A549 (cell line): ENCODE results near the gene SLC26A8. TPM values are rescaled to one million over a fixed set of nuclear protein-coding genes. Genes with fewer than 3 reads are reported as not detected.
"Not testable (repeated sequence)": the region's sequence is repeated elsewhere in the genome, so short reads cannot be mapped to it uniquely, and the experiment has no call there.

ENCODE experiments used
- ATAC-seq, 2 experiments: fragments of 200-7000 bp in 1 of 2; fragments of >200 bp in 1 of 2; cut with Nextera tagmentation in 1 of 2; cut with Tn5 transposase in 1 of 2; 3 replicates each; pipeline versions ENCODE4 v1.8.0 to v1.9.1; 2018 to 2020; ENCODE audit warnings: mild to moderate bottlenecking in 1 of 2, moderate library complexity in 1 of 2
- CTCF ChIA-PET: fragments of 300-600 bp; sonication (Branson Sonifier 250); formaldehyde crosslinking; extraction: SDS; loops from one replicate; lab custom pipeline; 2021; ENCODE audit warnings: antibody characterized with exemption, inconsistent platforms; lab: Yijun Ruan, JAX
- POLR2A ChIA-PET: fragments of 350-600 bp; formaldehyde crosslinking; extraction: SDS; loops from one replicate; lab custom pipeline; 2021; ENCODE audit warnings: antibody characterized with exemption, inconsistent platforms; lab: Yijun Ruan, JAX
- DNase-seq, 2 experiments: peaks; one replicate each; pipeline versions ENCODE4 v3.0.0 to v3.0.0-alpha.2; 2011 to 2016; ENCODE audit warnings: low read depth in 1 of 2, low spot score in 1 of 2
- FAIRE-seq: peaks from 2 replicates; lab custom pipeline; 2011; peaks lifted over from hg19 to GRCh38; lab: Jason Lieb, UNC
- H3K27ac ChIP-seq, 2 experiments: fragments of >200 bp; sonication (Bioruptor Twin); formaldehyde crosslinking; 3 replicates each; pipeline ENCODE4 v1.5.1; 2016 to 2017
- H3K4me1 ChIP-seq: fragments of >200 bp; sonication (Bioruptor Twin); formaldehyde crosslinking; 3 replicates; pipeline ENCODE4 v1.6.1; 2016
- H3K4me2 ChIP-seq: fragments of >200 bp; sonication (Bioruptor Twin); formaldehyde crosslinking; 3 replicates; pipeline ENCODE4 v1.6.1; 2016
- H3K4me3 ChIP-seq: fragments of >200 bp; sonication (Bioruptor Twin); formaldehyde crosslinking; 3 replicates; pipeline ENCODE4 v1.5.1; 2016
- H3K9me3 ChIP-seq: fragments of >200 bp; sonication (Bioruptor Twin); formaldehyde crosslinking; 3 replicates; pipeline ENCODE4 v1.6.1; 2016
- BHLHE40 ChIP-seq: IDR thresholded peaks from 2 replicates; pipeline ENCODE4 v1.6.1; 2012; ENCODE audit warnings: low read depth, low read length, inconsistent platforms
- CHD4 ChIP-seq: fragments of 200-600 bp; sonication (generic); IDR thresholded peaks from 2 replicates; pipeline ENCODE4 v1.6.1; 2016; ENCODE audit warnings: antibody characterized with exemption, mild to moderate bottlenecking, borderline replicate concordance
- CTCF ChIP-seq: fragments of >200 bp; sonication (Bioruptor Twin); formaldehyde crosslinking; IDR thresholded peaks from 3 replicates; pipeline ENCODE4 v1.5.1; 2016
- ESRRA ChIP-seq: fragments of 150-350 bp; IDR thresholded peaks from 2 replicates; pipeline ENCODE4 v1.6.1; 2014; ENCODE audit warnings: mild to moderate bottlenecking, low read length, borderline replicate concordance
- FOSL2 ChIP-seq, 2 experiments: fragments of 450-650 bp in 1 of 2; fragments of >200 bp in 1 of 2; sonication (Bioruptor Twin) in 1 of 2; formaldehyde crosslinking; IDR thresholded peaks; 2 replicates each; pipeline versions ENCODE4 v1.5.0 to v1.6.1; 2016 to 2020; ENCODE audit warnings: mild to moderate bottlenecking in 1 of 2, moderate library complexity in 1 of 2
- FOXS1 ChIP-seq: fragments of 250-450 bp; sonication (Bioruptor Pico); IDR thresholded peaks from 2 replicates; pipeline ENCODE4 v1.5.0; 2020; ENCODE audit warnings: mild to moderate bottlenecking, moderate library complexity
- GATA3 ChIP-seq: IDR thresholded peaks from 2 replicates; pipeline ENCODE4 v1.6.1; 2012; ENCODE audit warnings: borderline replicate concordance
- HEYL ChIP-seq: fragments of 250-450 bp; sonication (Bioruptor Pico); IDR thresholded peaks from 2 replicates; pipeline ENCODE4 v1.8.0; 2021; ENCODE audit warnings: mild to moderate bottlenecking, moderate library complexity
- HOXB13 ChIP-seq: fragments of 250-450 bp; sonication (Bioruptor Pico); IDR thresholded peaks from 2 replicates; pipeline ENCODE4 v1.5.0; 2020; ENCODE audit warnings: low read depth, mild to moderate bottlenecking, moderate library complexity
- KDM1A ChIP-seq: fragments of 200-600 bp; sonication (generic); IDR thresholded peaks from 2 replicates; pipeline ENCODE4 v1.6.1; 2016; ENCODE audit warnings: low read depth, mild to moderate bottlenecking
- MAZ ChIP-seq: fragments of 150-350 bp; IDR thresholded peaks from 2 replicates; pipeline ENCODE4 v1.6.1; 2014; ENCODE audit warnings: antibody characterized with exemption, low read depth, low read length, borderline replicate concordance
- NPAS2 ChIP-seq: fragments of 250-450 bp; sonication (Bioruptor Pico); IDR thresholded peaks from 2 replicates; pipeline ENCODE4 v1.8.0; 2022; ENCODE audit warnings: mild to moderate bottlenecking, moderate library complexity, borderline replicate concordance
- RARB ChIP-seq: fragments of 250-450 bp; sonication (Bioruptor Pico); IDR thresholded peaks from 2 replicates; pipeline ENCODE4 v1.8.0; 2021; ENCODE audit warnings: mild to moderate bottlenecking, moderate library complexity
- RFX5 ChIP-seq: fragments of 450-650 bp; IDR thresholded peaks from 2 replicates; pipeline ENCODE4 v1.7.1; 2014; ENCODE audit warnings: antibody characterized with exemption, mild to moderate bottlenecking, moderate library complexity
- RNF2 ChIP-seq: fragments of 200-600 bp; sonication (generic); IDR thresholded peaks from 2 replicates; pipeline ENCODE4 v1.6.1; 2016; ENCODE audit warnings: low read depth, mild to moderate bottlenecking, antibody characterized with exemption, moderate library complexity, borderline replicate concordance
- SMC3 ChIP-seq: fragments of >200 bp; sonication (Bioruptor Twin); formaldehyde crosslinking; IDR thresholded peaks from 3 replicates; pipeline ENCODE4 v1.6.1; 2018; ENCODE audit warnings: inconsistent platforms
- SREBF2 ChIP-seq: fragments of 450-650 bp; IDR thresholded peaks from 2 replicates; pipeline ENCODE4 v1.6.1; 2014; ENCODE audit warnings: mild to moderate bottlenecking, moderate library complexity
- TFCP2L1 ChIP-seq: fragments of 250-450 bp; sonication (Bioruptor Pico); IDR thresholded peaks from 2 replicates; pipeline ENCODE4 v1.5.0; 2021; ENCODE audit warnings: mild to moderate bottlenecking
- TP53 ChIP-seq: fragments of 250-450 bp; sonication (Bioruptor Pico); IDR thresholded peaks from 2 replicates; pipeline ENCODE4 v1.5.0; 2021; ENCODE audit warnings: mild to moderate bottlenecking, moderate library complexity
- ZC3H11A ChIP-seq: fragments of 450-650 bp; IDR thresholded peaks from 2 replicates; pipeline ENCODE4 v1.6.1; 2014; ENCODE audit warnings: antibody characterized with exemption, mild to moderate bottlenecking
- WGBS: methylation state at CpG from one replicate; pipeline ENCODE4 v1.1.6; 2017; ENCODE audit errors: missing lambda C conversion rate; 5-methylcytosine and 5-hydroxymethylcytosine counted together
- polyA plus RNA-seq, 4 experiments: library from polyadenylated mRNA; depleted of rRNA in 3 of 4; stranded (reverse); fragments of >200 nt; fragmentation: RNase III in 1 of 4; extraction: RNeasy Plus Mini Kit Qiagen cat#74134 plus additional on column Dnase treatment in 1 of 4; gene quantifications; 2 replicates in 3 of 4; 3 replicates in 1 of 4; pipeline ENCODE4 v1.2.3, GENCODE V29; 2011 to 2017

Gene SLC26A8
- polyA plus RNA-seq, 2 of the 4 experiments (the other 2 are of a cell fraction) = not detected

GRCh38 chr6:35916056-35916455, 108.4 kb downstream of the SLC26A8 start:
- FAIRE-seq (no peak), ATAC-seq (no peak), DNase-seq (no peak)
- Histone ChIP-seq H3K4me1 (peaks cover 17% of the 10 kb centered on the region; the same call in 2 of the 3 replicates), H3K4me2 (no peak overlapping the region), H3K4me3 (no peak overlapping the region), H3K27ac (no peak overlapping the region), H3K9me3 (peaks cover 1% of the 10 kb centered on the region; the same call in 2 of the 3 replicates)
- ChIA-PET POLR2A (no interaction called here), CTCF (interaction anchor here (0.6 to 1.1 kb wide), 2 partner anchors 12 to 179 kb away, joined by 3 read pairs; no protein-coding TSS in a partner anchor)
- TF ChIP-seq ESRRA = no peak
- peak; percentile 55 for TF ChIP-seq ZC3H11A
- 96% methylated on average over 3 of the region's 3 CpGs for WGBS

- Histone ChIP-seq H3K4me1 (peaks cover 17% of the 10 kb centered on the region; the same call in 2 of the 3 replicates), H3K4me2 (no peak overlapping the region), H3K9me3 (peaks cover 12% of the 10 kb centered on the region), H3K4me3 (no peak overlapping the region), H3K27ac (no peak overlapping the region)
- FAIRE-seq = no peak
- 79% methylated on average over 6 of the region's 6 CpGs for WGBS
- no peak for TF ChIP-seq KDM1A
- no peak for TF ChIP-seq ZC3H11A
- no peak for TF ChIP-seq RARB
- TF ChIP-seq BHLHE40 = no peak
- no peak for TF ChIP-seq MAZ
- TF ChIP-seq FOXS1 = no peak
- no peak for TF ChIP-seq HEYL (CRISPR knock-in tag)
- TF ChIP-seq SREBF2 = no peak
- no peak for TF ChIP-seq CHD4
- no peak for TF ChIP-seq GATA3
- no peak for TF ChIP-seq TFCP2L1 (CRISPR knock-in tag)
- no peak for TF ChIP-seq CTCF
- TF ChIP-seq RNF2 = no peak
- TF ChIP-seq TP53 (CRISPR knock-in tag) = no peak
- no peak for TF ChIP-seq SMC3
- no peak for TF ChIP-seq NPAS2
- no peak for TF ChIP-seq FOSL2 (IDR thresholded peaks at IDR 0.05)
- no peak for TF ChIP-seq FOSL2 (CRISPR knock-in tag; IDR thresholded peaks at IDR 0.05)
- TF ChIP-seq ESRRA = no peak
- no peak for TF ChIP-seq HOXB13 (CRISPR knock-in tag)
- ChIA-PET CTCF (no interaction called here), POLR2A (no interaction called here)
- no peak for ATAC-seq
- no peak for DNase-seq
Observed at GRCh38 chr6:35914536-35914935, 109.9 kb downstream of the SLC26A8 start.

GRCh38 chr6:35911871-35912653, 112.4 kb downstream of the SLC26A8 start:
- DNase-seq (no peak), ATAC-seq (no peak), FAIRE-seq (no peak)
- no peak overlapping the region for H3K4me2 ChIP-seq
- H3K27ac ChIP-seq = no peak overlapping the region
- ChIA-PET CTCF (interaction anchor here (1.0 kb wide), 1 partner anchor 14 kb away, joined by 3 read pairs; no protein-coding TSS in a partner anchor), POLR2A (no interaction called here)
- no peaks in the 10 kb centered on the region for H3K4me1 ChIP-seq
- H3K4me3 ChIP-seq = no peak overlapping the region
- 92% methylated on average over 8 of the region's 8 CpGs for WGBS
- peaks cover 19% of the 10 kb centered on the region for H3K9me3 ChIP-seq
- TF ChIP-seq RFX5 = no peak

- ATAC-seq, H3K4me3 ChIP-seq, H3K4me2 ChIP-seq, H3K4me1 ChIP-seq, H3K27ac ChIP-seq, CTCF ChIA-PET, POLR2A ChIA-PET, DNase-seq, FAIRE-seq: not testable (repeated sequence)
- WGBS = 83% methylated on average over 2 of the region's 2 CpGs
- H3K9me3 ChIP-seq = peaks cover 19% of the 10 kb centered on the region
Observed at GRCh38 chr6:35909571-35909970, 114.9 kb downstream of the SLC26A8 start.

- FAIRE-seq, H3K27ac ChIP-seq, H3K4me3 ChIP-seq, DNase-seq, CTCF ChIA-PET, H3K4me2 ChIP-seq, H3K4me1 ChIP-seq, POLR2A ChIA-PET, ATAC-seq: not testable (repeated sequence)
- H3K9me3 ChIP-seq = peaks cover 19% of the 10 kb centered on the region
- WGBS = 94% methylated on average over 4 of the region's 5 CpGs
Observed at GRCh38 chr6:35908753-35909401, 115.6 kb downstream of the SLC26A8 start.
